ENCODE measurements around the gene ASF1A.

ASF1A gene

GRCh38 chr6:118940770-118941169 lies 46.8 kb downstream of the ASF1A start:
- H3K9ac ChIP-seq, result no peak overlapping the region
- TF ChIP-seq CTCF (IDR thresholded peaks at IDR 0.05), result no peak
- no peak overlapping the region for H3K27ac ChIP-seq

GRCh38 chr6:118945217-118945616 lies 51.3 kb downstream of the ASF1A start:
- Histone ChIP-seq H3K9me3 (ENCODE audit: control insufficient read depth, low read length) (no peaks in the 10 kb centered on the region), H3K4me2 (ENCODE audit: low read length) (no peak overlapping the region)
- TF ChIP-seq CTCF (IDR thresholded peaks at IDR 0.05), result no peak

More at GRCh38 chr6:118940770-118941169, 46.8 kb downstream of the ASF1A start:
- H2AFZ ChIP-seq, result no peak overlapping the region
- H3K79me2 ChIP-seq, result peaks cover 4% of the 10 kb centered on the region
- no peak overlapping the region for H3K4me2 ChIP-seq (ENCODE audit: low read length)
- H3K9me3 ChIP-seq (ENCODE audit: control insufficient read depth, low read length), result no peaks in the 10 kb centered on the region
- H3K4me1 ChIP-seq, result peaks cover under 1% of the 10 kb centered on the region
- H3K36me3 ChIP-seq (ENCODE audit: control insufficient read depth, insufficient read depth, low read length), result no peaks in the 10 kb centered on the region
- no peaks in the 10 kb centered on the region for H3K27me3 ChIP-seq (ENCODE audit: control insufficient read depth, insufficient read depth, low read length)
- no peak overlapping the region for H3K4me3 ChIP-seq (ENCODE audit: low read depth, low read length)

DNA sequence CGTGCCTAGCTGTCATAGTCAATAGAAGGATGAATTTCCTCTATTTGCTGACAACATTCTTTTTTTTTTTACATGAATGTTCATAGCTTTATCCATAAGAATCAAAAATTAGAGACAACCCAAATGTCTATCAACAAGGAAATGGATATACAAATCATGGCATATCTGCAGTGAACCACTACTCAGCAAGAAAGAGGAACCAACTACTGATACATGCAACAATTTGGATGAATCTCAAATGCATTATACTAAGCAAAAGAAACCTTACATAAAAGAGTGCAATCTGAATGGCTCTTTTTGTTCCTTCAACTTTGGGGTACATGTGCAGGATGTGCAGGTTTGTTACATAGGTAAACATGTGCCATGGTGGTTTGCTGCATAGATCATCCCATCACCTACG lies 58.7 kb downstream of the ASF1A start:
- Histone ChIP-seq H2AFZ (no peak overlapping the region), H3K27me3 (ENCODE audit: control insufficient read depth, insufficient read depth, low read length) (no peaks in the 10 kb centered on the region), H3K4me1 (no peaks in the 10 kb centered on the region), H3K9me3 (ENCODE audit: control insufficient read depth, low read length) (no peaks in the 10 kb centered on the region), H3K27ac (no peak overlapping the region), H3K79me2 (no peaks in the 10 kb centered on the region), H3K4me3 (ENCODE audit: low read depth, low read length) (no peak overlapping the region), H3K36me3 (ENCODE audit: control insufficient read depth, insufficient read depth, low read length) (no peaks in the 10 kb centered on the region), H3K9ac (no peak overlapping the region), H3K4me2 (ENCODE audit: low read length) (no peak overlapping the region)
- no peak for TF ChIP-seq CTCF (IDR thresholded peaks at IDR 0.05)

More at GRCh38 chr6:118945217-118945616, 51.3 kb downstream of the ASF1A start:
- H3K27me3 ChIP-seq (ENCODE audit: control insufficient read depth, insufficient read depth, low read length), result no peaks in the 10 kb centered on the region
- H3K4me1 ChIP-seq, result no peaks in the 10 kb centered on the region
- no peak overlapping the region for H2AFZ ChIP-seq
- no peak overlapping the region for H3K4me3 ChIP-seq (ENCODE audit: low read depth, low read length)
- no peak overlapping the region for H3K27ac ChIP-seq
- H3K36me3 ChIP-seq (ENCODE audit: control insufficient read depth, insufficient read depth, low read length), result no peaks in the 10 kb centered on the region
- no peak overlapping the region for H3K9ac ChIP-seq
- H3K79me2 ChIP-seq, result no peaks in the 10 kb centered on the region

DNA sequence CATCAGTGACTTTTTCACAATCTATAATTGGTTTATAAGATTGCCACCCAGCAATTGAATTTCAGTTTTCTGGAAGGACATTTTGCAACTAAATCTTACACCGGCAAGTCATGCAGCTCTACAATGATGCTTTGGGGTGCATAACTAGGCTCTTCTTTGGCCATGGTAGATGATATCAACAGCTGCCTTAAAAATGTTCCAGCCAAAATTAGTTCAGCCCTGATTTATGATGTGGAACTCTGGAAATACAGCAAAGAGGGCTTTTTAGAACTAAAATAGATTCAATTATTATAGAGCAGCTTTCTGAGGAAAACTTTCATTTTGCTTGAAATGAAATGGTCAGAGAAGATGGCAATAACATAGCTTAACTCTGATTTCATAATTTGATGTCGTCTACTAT lies 59.4 kb downstream of the ASF1A start:
- no peaks in the 10 kb centered on the region for H3K79me2 ChIP-seq
- no peaks in the 10 kb centered on the region for H3K27me3 ChIP-seq (ENCODE audit: control insufficient read depth, insufficient read depth, low read length)
- no peaks in the 10 kb centered on the region for H3K9me3 ChIP-seq (ENCODE audit: control insufficient read depth, low read length)
- H3K4me1 ChIP-seq, result no peaks in the 10 kb centered on the region
- no peak for TF ChIP-seq CTCF (IDR thresholded peaks at IDR 0.05)
- no peak overlapping the region for H3K9ac ChIP-seq
- H2AFZ ChIP-seq, result no peak overlapping the region
- no peak overlapping the region for H3K4me2 ChIP-seq (ENCODE audit: low read length)
- H3K4me3 ChIP-seq (ENCODE audit: low read depth, low read length), result no peak overlapping the region
- H3K36me3 ChIP-seq (ENCODE audit: control insufficient read depth, insufficient read depth, low read length), result no peaks in the 10 kb centered on the region
- H3K27ac ChIP-seq, result no peak overlapping the region

Measured in parathyroid adenoma (tissue), 2 donors.